Renal cortical epithelial cell (primary cell): ENCODE results near the gene PAX9. TPM values are rescaled to one million over a fixed set of nuclear protein-coding genes. Genes with fewer than 3 reads are reported as not detected.

Source experiments
- total RNA-seq: library from RNA; depleted of rRNA; stranded (reverse); fragments of >200 nt; gene quantifications from 2 replicates; pipeline ENCODE4 v1.2.3, GENCODE V29; 2014

The PAX9 gene
- total RNA-seq, 1 donor from 2014 or later = not detected

Other genes with a start within 250 kb of the PAX9 start
- not detected in 2 replicates for gene NKX2-1, start 141.6 kb upstream of the PAX9 start, total RNA-seq
- gene NKX2-8, start 79.2 kb upstream of the PAX9 start, total RNA-seq = not detected in 2 replicates